HepG2 (cell line): ENCODE data around the gene C3orf22. TPM values are rescaled to one million over a fixed set of nuclear protein-coding genes. Genes with fewer than 3 reads are reported as not detected.
"Not testable (repeated sequence)": the region's sequence is repeated elsewhere in the genome, so short reads cannot be mapped to it uniquely, and the experiment has no call there.

ENCODE experiments used
- ATAC-seq: fragments of 200-7000 bp; cut with Tn5 transposase; 3 replicates; pipeline ENCODE4 v1.9.1; 2020; ENCODE audit warnings: mild to moderate bottlenecking, moderate library complexity
- BruUV-seq: library from RNA; stranded (reverse); fragments of 400-500 nt; replicated peaks from 2 replicates; lab custom pipeline; 2021; lab: Mats Ljungman, UMichigan
- CTCF ChIA-PET: fragments of 300-600 bp; formaldehyde crosslinking; extraction: SDS; loops from one replicate; lab custom pipeline; 2021; ENCODE audit warnings: low total read pairs, inconsistent platforms, low intra/inter-chr PET ratio; lab: Yijun Ruan, JAX
- POLR2A ChIA-PET: fragments of 350-600 bp; sonication (Branson Sonifier 250); formaldehyde crosslinking; loops from one replicate; lab custom pipeline; 2020; ENCODE audit warnings: antibody characterized with exemption, inconsistent platforms; lab: Yijun Ruan, JAX
- DNase-seq: peaks from one replicate; pipeline ENCODE4 v3.0.0-alpha.2; 2015; ENCODE audit warnings: low spot score
- FAIRE-seq: peaks from 3 replicates; lab custom pipeline; 2011; peaks lifted over from hg19 to GRCh38; lab: Jason Lieb, UNC
- H2AFZ ChIP-seq: one replicate; pipeline ENCODE4 v1.6.1; 2011; ENCODE audit warnings: low read length, inconsistent platforms
- H3K27ac ChIP-seq: fragments of 300-600 bp; 3 replicates; pipeline ENCODE4 v1.8.0; 2011; ENCODE audit warnings: mixed run types, mild to moderate bottlenecking, mixed read lengths, low read length, inconsistent platforms; ENCODE audit not compliant: insufficient read depth; ENCODE audit errors: extremely low read length
- H3K27me3 ChIP-seq, 2 experiments: fragments of 200-600 bp in 1 of 2; 2 replicates in 1 of 2; 3 replicates in 1 of 2; pipeline versions ENCODE4 v1.6.0 to v1.8.0; 2011; ENCODE audit warnings: low read length in 2 of 2, mild to moderate bottlenecking in 2 of 2, moderate library complexity in 2 of 2, inconsistent platforms in 1 of 2; ENCODE audit not compliant: insufficient read depth in 2 of 2, control insufficient read depth in 1 of 2
- H3K36me3 ChIP-seq, 2 experiments: fragments of 200-600 bp in 1 of 2; replicated peaks in 1 of 2; 2 replicates in 1 of 2; 3 replicates in 1 of 2; pipeline versions ENCODE4 v1.5.1 to v1.8.0; 2011; ENCODE audit warnings: low read length in 2 of 2, inconsistent platforms in 1 of 2; ENCODE audit not compliant: insufficient read depth in 2 of 2, control insufficient read depth in 1 of 2
- H3K4me1 ChIP-seq: 2 replicates; pipeline ENCODE4 v1.5.1; 2012; ENCODE audit warnings: low read length, inconsistent platforms; ENCODE audit not compliant: insufficient read depth
- H3K4me2 ChIP-seq: 2 replicates; pipeline ENCODE4 v1.6.0; 2011; ENCODE audit warnings: low read depth, low read length, inconsistent platforms
- H3K4me3 ChIP-seq, 3 experiments: fragments of 200-600 bp in 1 of 3; sonication (generic), shearing (Covaris generic) in 1 of 3; replicated peaks in 1 of 3; 2 replicates each; pipeline ENCODE4 v1.5.1; 2011 to 2016; ENCODE audit warnings: low read length in 3 of 3, inconsistent platforms in 2 of 3, low read depth in 2 of 3, mild to moderate bottlenecking in 2 of 3, control low read depth in 1 of 3, mixed read lengths in 1 of 3; ENCODE audit not compliant: insufficient read depth in 1 of 3
- H3K79me2 ChIP-seq: one replicate; pipeline ENCODE4 v1.6.1; 2011; ENCODE audit warnings: low read length, inconsistent platforms; ENCODE audit not compliant: insufficient read depth
- H3K9ac ChIP-seq: 2 replicates; pipeline ENCODE4 v1.6.0; 2011; ENCODE audit warnings: mild to moderate bottlenecking, low read depth, low read length, inconsistent platforms; ENCODE audit not compliant: insufficient read depth
- H3K9me3 ChIP-seq: 2 replicates; pipeline ENCODE4 v1.5.1; 2012; ENCODE audit warnings: mild to moderate bottlenecking, low read length
- H4K20me1 ChIP-seq: 2 replicates; pipeline ENCODE4 v1.6.0; 2011; ENCODE audit warnings: inconsistent platforms, mild to moderate bottlenecking, low read length, moderate library complexity; ENCODE audit not compliant: insufficient read depth
- HNRNPK ChIP-seq: fragments of 200-400 bp; formaldehyde crosslinking; IDR thresholded peaks from 2 replicates; pipeline ENCODE4 v1.6.1; 2018; ENCODE audit warnings: low read length, low read depth, moderate library complexity, mild to moderate bottlenecking; ENCODE audit not compliant: poor library complexity, severe bottlenecking
- NONO ChIP-seq, 2 experiments: fragments of 450-650 bp in 1 of 2; sonication (generic) in 1 of 2; formaldehyde crosslinking in 1 of 2; IDR thresholded peaks in 1 of 2; conservative IDR thresholded peaks in 1 of 2; 2 replicates each; pipeline versions ENCODE4 v1.6.1 to v1.8.0; 2017 to 2022; ENCODE audit warnings: mild to moderate bottlenecking in 1 of 2, missing genetic modification reagents in 1 of 2, moderate library complexity in 1 of 2
- PCBP1 ChIP-seq: fragments of 200-400 bp; formaldehyde crosslinking; IDR thresholded peaks from 2 replicates; pipeline ENCODE4 v1.6.1; 2017; ENCODE audit warnings: mild to moderate bottlenecking, low read depth, low read length, borderline replicate concordance
- PCBP2 ChIP-seq: fragments of 200-400 bp; formaldehyde crosslinking; optimal IDR thresholded peaks from 2 replicates; pipeline ENCODE3; 2018; ENCODE audit warnings: low read length, low read depth; ENCODE audit not compliant: poor library complexity, severe bottlenecking
- ZNF317 ChIP-seq: sonication (generic); formaldehyde crosslinking; IDR thresholded peaks from 2 replicates; pipeline ENCODE4 v1.5.0; 2020; ENCODE audit warnings: mild to moderate bottlenecking, missing genetic modification reagents
- WGBS: methylation state at CpG from one replicate; pipeline ENCODE4 v1.1.6; 2017; ENCODE audit warnings: low lambda C conversion rate; 5-methylcytosine and 5-hydroxymethylcytosine counted together
- in situ Hi-C: cut with HindIII; loops from 2 replicates; pipeline ENCODE4 v1.10.0; 2017; ENCODE audit warnings: low pct_unique_long_range_greater_than_20kb; ENCODE audit not compliant: extremely low pct_ligation_motif_present
- intact Hi-C: fragments of 100-400 bp; cut with micrococcal nuclease; formaldehyde crosslinking; loops from one replicate; pipeline ENCODE4 v1.10.0; 2022; ENCODE audit not compliant: unreplicated experiment
- polyA plus RNA-seq, 8 experiments: library from polyadenylated mRNA; depleted of rRNA in 3 of 8; stranded (reverse) in 7 of 8; unstranded in 1 of 8; fragments of >200 nt; fragmentation: Illumina TruSeq in 4 of 8; extraction: Trizol in 4 of 8; gene quantifications; 2 replicates each; pipeline versions ENCODE4 v1.2.1 to v1.2.3, GENCODE V29; 2011 to 2016; ENCODE audit warnings: low read depth in 4 of 8, missing spikeins in 1 of 8, mixed read lengths in 1 of 8; ENCODE audit not compliant: insufficient read depth in 1 of 8
- total RNA-seq, 5 experiments: library from RNA; depleted of rRNA; stranded (reverse); fragments of >200 nt; fragmentation: Illumina TruSeq; extraction: Trizol; gene quantifications; 2 replicates each; pipeline ENCODE4 v1.2.3, GENCODE V29; 2016; ENCODE audit warnings: low read depth in 1 of 5

The C3orf22 gene
- total and polyA plus RNA-seq, 2 of the 13 experiments (the other 11 are each of a cell fraction or from before 2014, with no cell fraction given) = not detected

- intact Hi-C loops = no loop called here
- Histone ChIP-seq H3K4me3 (no peak overlapping the region), H4K20me1 (no peaks in the 10 kb centered on the region), H3K4me1 (no peaks in the 10 kb centered on the region), H3K27ac (no peak overlapping the region), H3K4me2 (no peak overlapping the region), H3K9me3 (no peaks in the 10 kb centered on the region), H3K36me3 (no peaks in the 10 kb centered on the region), H2AFZ (no peak overlapping the region), H3K79me2 (no peaks in the 10 kb centered on the region), H3K27me3 (no peaks in the 10 kb centered on the region), H3K9ac (no peak overlapping the region)
- DNase-seq = no peak
- ChIA-PET CTCF (no interaction called here), POLR2A (no interaction called here)
- WGBS = 33% methylated on average over 1 of the region's 1 CpG
- no peak for ATAC-seq
- in situ Hi-C loops = no loop called here
- BruUV-seq = no TSS peak
- TF ChIP-seq PCBP1 = no peak
- TF ChIP-seq NONO (IDR thresholded peaks at IDR 0.05) = 0 out of 2 replicates have a peak, but pooled peaks have one; percentile 64
- no peak for TF ChIP-seq NONO (CRISPR knock-in tag; conservative IDR thresholded peaks at IDR 0.05)
- TF ChIP-seq HNRNPK = peak; percentile 87
- TF ChIP-seq PCBP2 = peak; percentile 86
- FAIRE-seq = no peak
These were observed 40.4 kb upstream of the C3orf22 start for GRCh38 chr3:126599101-126599500.

- H2AFZ ChIP-seq, CTCF ChIA-PET, H3K79me2 ChIP-seq, DNase-seq, intact Hi-C loops, H3K9ac ChIP-seq, in situ Hi-C loops, H4K20me1 ChIP-seq, H3K36me3 ChIP-seq, H3K9me3 ChIP-seq, H3K27ac ChIP-seq, ATAC-seq, FAIRE-seq, H3K4me3 ChIP-seq, BruUV-seq, H3K4me2 ChIP-seq: not testable (repeated sequence)
- H3K4me1 ChIP-seq = peaks cover 15% of the 10 kb centered on the region
- 63% methylated on average over 4 of the region's 4 CpGs for WGBS
- POLR2A ChIA-PET = interaction anchor here (0.7 kb wide), 1 partner anchor 51 kb away, joined by 3 read pairs; no protein-coding TSS in a partner anchor
- TF ChIP-seq ZNF317 (CRISPR knock-in tag) = peak; percentile 92
- TF ChIP-seq, all 625 proteins: peak for 1; not testable (repeated sequence) for 624
- H3K27me3 ChIP-seq = not testable (repeated sequence)
These were observed 36.7 kb upstream of the C3orf22 start for GRCh38 chr3:126595479-126595878.
